HG02852 (cell line): ENCODE measurements around the gene SEMA3C.

Experiments
- ATAC-seq: cut with Tn5 transposase; IDR thresholded peaks from one replicate; pipeline ENCODE4 v1.9.1; 2021; ENCODE audit warnings: mild to moderate bottlenecking, moderate library complexity; ENCODE audit not compliant: unreplicated experiment

Gene SEMA3C

GRCh38 chr7:80890426-80891258 lies 28.2 kb downstream of the SEMA3C start:
- no peak for ATAC-seq

- ATAC-seq = no peak
These were observed 29.3 kb downstream of the SEMA3C start for GRCh38 chr7:80889525-80889924.

DNA sequence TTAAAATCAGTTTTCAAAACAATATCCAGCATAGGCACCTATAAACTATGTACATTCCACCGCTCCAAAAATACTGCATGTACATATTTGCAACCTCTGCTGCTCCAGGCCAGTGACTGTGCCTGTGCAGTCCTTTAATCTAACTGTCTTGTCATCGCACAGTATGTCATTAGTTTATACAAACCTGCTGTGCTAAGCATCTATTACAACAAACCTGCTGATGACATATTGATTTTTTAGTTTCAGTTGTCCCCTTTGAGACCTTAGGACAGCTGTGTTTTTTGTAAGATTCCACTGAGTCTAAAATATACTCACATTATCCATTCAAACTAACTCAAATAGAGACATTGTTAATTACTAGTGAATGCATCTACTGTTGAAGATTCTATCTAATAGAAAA lies 33.1 kb downstream of the SEMA3C start:
- no peak for ATAC-seq

- no peak for ATAC-seq
These were observed 34.2 kb downstream of the SEMA3C start for GRCh38 chr7:80884511-80885195.

DNA sequence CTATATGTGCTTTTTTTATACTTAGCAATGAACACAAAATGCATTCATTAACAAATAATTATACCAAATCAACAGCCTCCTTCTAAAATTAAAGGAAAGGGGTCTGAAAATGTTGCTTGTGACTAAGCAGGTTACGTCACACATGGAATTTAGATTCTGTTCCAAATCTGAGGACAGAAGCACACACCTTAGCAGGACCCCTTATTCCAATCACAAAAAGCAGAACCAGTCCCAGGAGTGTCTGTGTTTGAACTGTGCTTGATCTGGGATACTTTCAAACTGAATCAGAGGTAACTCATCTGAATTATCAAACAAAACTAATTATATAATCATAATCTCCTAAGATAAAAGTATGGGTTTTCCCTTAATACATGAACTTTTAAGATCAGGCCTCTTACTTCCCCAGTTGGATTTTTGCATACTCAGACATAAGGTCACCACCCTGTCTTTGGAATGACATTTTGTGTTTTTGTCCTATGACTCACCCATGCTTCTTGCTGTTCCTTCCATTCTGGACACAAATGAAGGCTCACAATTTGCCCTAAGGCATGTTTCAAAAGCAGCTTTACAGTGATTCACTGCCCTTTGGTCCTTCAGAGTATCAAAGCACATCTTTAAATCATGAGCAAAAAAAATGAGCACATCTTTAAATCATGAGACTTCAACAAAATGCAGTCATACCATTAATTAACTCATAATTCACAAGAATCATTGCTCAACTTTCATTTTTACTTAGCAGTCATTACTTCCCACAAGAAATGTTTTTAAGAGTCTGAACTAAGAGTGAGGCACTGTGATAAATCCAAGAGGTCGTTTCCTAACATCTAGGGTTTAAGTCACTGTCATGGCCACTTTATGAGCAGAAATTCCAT lies 35.5 kb downstream of the SEMA3C start:
- no peak for ATAC-seq

GRCh38 chr7:80882213-80882801 lies 36.5 kb downstream of the SEMA3C start:
- ATAC-seq = no peak

DNA sequence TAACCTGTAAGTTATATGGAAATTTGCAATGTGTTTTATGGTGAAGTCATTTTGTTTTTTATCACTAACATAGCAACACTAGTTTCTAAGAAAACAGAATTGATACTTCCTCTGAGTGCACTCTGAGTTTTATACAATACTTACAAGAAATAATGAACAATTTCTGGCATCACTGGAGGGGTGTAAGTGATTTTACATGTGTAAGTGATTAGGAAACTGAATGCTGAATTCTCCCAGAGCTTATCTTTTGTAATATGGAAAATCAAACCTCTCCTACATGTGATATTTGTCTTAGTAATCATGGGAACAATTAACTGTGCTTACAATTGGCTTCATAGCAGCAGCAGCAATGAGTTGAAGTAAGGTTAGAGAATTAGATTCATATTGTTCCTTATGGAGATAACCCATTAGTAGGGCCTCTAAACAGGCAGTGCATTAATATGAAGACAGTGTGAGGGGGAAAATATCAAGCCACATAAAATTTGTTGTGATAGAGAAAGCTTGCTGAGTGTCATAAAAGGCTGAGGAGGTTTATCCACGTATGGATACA lies 37.4 kb downstream of the SEMA3C start:
- ATAC-seq = no peak

GRCh38 chr7:80879849-80880248 lies 39.0 kb downstream of the SEMA3C start:
- no peak for ATAC-seq

DNA sequence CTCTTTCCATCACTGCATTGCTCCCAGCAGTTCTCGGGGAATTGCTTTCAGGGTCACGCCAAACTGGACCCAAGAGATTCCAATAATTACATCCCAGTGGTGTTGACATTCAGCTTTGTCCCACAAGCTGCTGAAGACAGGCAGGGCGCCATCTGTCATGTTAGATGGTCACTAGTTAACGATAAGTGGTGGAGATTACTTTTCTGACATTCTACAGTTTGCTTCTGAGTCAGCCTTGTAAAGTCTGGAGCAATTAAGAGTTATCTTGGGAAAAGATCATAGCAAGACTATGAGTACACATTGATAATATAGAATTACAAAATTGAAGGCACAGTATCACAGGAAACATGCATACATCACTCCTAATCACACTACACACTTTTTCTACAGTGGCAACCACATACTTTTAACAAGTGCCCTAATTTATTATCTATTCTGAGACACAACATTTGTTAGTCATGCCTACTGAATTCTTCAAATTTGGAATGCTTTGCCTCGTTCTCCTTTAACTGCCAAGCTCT lies 41.9 kb downstream of the SEMA3C start:
- ATAC-seq = no peak

DNA sequence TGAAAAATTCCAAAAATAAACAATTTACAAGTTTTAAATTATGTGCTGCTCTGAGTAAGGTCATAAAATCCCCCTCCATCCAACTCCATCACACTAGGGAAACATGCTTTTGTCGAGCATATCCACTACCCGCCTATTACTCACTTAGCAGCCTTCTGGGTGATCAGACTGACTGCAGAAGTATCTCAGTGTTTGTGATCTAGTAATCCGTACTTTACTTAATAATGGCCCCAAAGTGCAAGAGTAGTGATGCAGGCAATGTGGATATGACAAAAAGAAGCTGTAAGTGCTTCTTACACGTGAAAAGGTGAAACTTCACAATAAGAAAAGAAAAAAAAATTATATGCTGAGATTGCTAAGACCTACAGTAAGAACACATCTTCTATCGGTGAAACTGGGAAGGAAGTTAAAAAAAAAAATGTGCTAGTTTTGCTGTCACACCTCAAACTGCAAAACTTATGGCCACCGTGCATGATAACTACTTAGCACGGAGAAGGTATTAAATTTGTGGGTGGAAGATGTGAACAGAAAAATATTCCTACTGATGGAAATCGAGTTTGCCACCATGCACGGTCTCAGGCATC lies 43.2 kb downstream of the SEMA3C start:
- no peak for ATAC-seq

DNA sequence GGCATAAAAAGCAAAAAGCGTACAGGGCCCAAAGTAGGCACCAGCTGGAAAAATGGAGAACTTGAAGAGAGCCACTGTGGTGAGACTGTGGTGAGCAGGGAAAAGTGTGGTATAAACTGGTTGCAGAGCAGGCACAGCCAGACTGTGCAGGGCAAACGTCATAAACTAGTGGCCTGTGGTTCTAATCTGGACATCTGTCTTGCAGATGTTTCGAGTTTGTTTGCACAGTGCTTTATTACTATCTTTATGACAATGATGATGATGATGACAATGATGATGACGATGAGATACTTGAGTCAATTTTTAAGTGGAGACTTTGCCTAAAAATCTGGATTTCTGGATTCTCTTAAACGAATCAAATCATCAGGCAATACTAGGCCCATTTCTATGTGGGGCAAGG lies 45.7 kb downstream of the SEMA3C start:
- no peak for ATAC-seq

- ATAC-seq = no peak
These were observed 47.6 kb downstream of the SEMA3C start for GRCh38 chr7:80871228-80871627.

- ATAC-seq = no peak
These were observed 48.0 kb downstream of the SEMA3C start for GRCh38 chr7:80870813-80871212.

DNA sequence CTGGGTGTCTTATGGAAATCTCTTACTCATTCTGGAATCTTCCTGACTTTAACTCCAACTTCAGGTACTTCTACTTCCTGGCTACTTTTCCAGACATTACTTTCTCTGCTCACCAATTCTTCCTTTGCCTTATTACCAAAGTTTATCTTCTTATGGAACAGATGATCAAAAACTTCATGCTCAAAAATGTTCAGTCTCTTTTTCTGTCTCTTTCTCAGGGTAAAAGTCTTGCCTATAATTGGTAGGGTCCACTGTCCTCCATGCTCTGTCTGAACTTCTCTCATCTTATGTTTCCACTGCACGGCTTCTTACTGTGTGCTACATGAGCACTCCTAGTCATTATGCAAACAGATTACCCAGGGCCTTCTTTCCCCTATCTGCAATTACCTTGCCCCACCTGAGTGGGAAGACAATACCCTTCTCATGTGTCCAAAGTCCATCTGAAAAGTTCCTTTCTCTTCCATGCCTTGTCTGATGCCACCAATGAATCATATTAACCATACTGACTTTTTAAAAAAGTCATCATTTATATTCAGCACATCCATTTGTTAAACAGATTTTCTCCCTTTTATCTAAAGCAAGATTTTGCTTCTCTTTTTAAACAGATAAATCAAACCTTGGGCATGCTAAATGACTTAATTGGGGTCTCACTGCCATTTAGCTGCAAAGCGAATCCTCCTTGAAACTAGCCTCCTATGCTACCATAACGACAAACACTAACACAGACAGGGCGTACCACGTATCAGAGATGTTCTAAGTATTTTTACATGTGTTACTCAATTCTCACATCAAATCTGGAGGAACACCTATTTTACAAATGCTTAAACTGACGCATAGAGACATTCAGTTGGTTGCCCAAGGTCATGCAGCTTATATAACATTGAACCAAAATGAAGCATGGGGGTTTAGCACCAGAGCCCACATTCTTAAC lies 48.8 kb downstream of the SEMA3C start:
- no peak for ATAC-seq

GRCh38 chr7:80869106-80869784 lies 49.6 kb downstream of the SEMA3C start:
- ATAC-seq = no peak

DNA sequence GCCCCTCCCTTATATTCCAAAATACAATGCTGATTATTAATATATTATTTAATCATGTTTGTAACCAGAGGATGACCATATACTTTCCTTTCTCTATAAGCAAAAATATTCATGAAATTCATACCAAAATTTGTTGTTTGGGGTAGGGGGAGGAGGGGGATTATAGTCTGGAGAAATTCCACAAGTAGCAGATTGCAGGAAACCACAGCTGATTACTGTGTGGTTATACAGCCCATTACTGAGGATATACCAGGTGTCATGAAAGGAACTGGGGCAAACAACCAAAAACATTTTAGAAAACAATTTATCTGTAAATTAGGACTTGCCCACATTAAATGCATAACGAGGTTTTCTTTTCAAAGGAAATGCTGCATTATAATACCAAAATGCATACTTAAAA lies 50.3 kb downstream of the SEMA3C start:
- no peak for ATAC-seq

DNA sequence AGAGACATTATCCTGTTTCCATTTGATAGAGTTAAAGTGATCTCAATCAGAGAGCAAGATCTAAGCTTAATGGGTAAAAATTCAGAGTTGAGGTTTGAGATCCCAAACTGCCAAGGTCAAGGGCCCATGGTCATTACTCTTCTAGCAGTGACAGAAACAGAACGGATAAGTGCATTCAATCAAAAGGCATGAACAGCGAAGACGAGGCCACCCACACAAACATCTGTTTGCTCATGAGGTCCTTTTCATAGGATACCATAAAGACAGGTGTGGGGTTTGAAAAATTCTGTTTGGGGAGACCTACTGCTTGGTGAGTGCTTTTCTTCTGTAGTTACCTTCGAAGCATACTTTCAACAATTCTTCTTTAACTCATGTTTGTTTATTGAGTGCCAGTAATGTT lies 58.3 kb downstream of the SEMA3C start:
- ATAC-seq = no peak

DNA sequence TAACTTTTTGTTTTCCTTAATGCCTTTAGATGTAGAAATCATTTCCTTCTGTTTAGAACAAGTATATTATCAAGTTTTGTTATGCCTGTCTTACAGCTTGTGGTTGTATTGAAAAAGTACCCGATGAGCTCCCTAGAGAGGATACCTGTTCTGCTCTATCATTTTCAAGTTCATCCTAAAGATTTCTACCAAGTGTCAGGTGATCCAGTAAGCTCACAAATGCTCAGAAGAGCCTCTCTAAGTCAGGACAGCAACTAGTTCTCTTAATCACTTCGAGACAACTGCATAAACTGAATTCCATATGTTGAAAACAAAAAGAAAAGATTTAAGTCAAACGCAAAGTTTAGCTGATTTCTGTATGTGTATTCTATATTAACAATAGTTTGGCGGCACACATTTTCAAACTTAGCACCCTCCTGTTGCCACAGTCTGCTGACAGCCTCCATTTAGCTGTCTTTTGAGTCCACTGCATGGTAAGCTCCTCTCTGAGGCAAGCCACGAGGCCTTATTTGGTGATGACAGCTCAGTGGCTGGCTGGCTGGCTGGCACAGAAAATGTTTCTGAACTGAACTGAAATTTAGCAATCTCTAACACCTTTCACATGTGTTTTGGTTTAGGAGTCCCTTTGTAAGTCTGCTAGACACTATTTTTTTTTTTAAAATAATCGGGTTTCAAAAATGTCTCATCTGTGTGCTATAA lies 59.4 kb downstream of the SEMA3C start:
- no peak for ATAC-seq
